Activated CD4-positive, alpha-beta T cell treated with anti-CD3 and anti-CD28 coated beads, Interleukin-2, amount 50 U/mL, for 1 hour (primary cell): ENCODE measurements around the gene ZBTB12.
"Not testable (repeated sequence)": the region's sequence is repeated elsewhere in the genome, so short reads cannot be mapped to it uniquely, and the experiment has no call there.

ENCODE experiments used
- DNase-seq: peaks from one replicate; pipeline ENCODE4 v3.0.0-alpha.2; 2020

ZBTB12 gene

GRCh38 chr6:31874836-31875572, 26.9 kb downstream of the ZBTB12 start:
- DNase-seq: no peak

GRCh38 chr6:31874084-31874670, 27.7 kb downstream of the ZBTB12 start:
- no peak for DNase-seq

GRCh38 chr6:31871046-31871659, 30.7 kb downstream of the ZBTB12 start:
- no peak for DNase-seq

- no peak for DNase-seq
Measured at GRCh38 chr6:31870385-31870921, 31.4 kb downstream of the ZBTB12 start.

- DNase-seq: no peak
Measured at GRCh38 chr6:31869343-31869742, 32.5 kb downstream of the ZBTB12 start.

- DNase-seq: not testable (repeated sequence)
Measured at GRCh38 chr6:31868658-31868971, 33.3 kb downstream of the ZBTB12 start.

GRCh38 chr6:31865205-31866118, 36.4 kb downstream of the ZBTB12 start:
- no peak for DNase-seq

- DNase-seq: no peak
Measured at GRCh38 chr6:31864818-31865204, 37.1 kb downstream of the ZBTB12 start.

GRCh38 chr6:31864123-31864562, 37.7 kb downstream of the ZBTB12 start:
- DNase-seq: not testable (repeated sequence)

GRCh38 chr6:31862344-31863235, 39.3 kb downstream of the ZBTB12 start, which contains the start of gene NEU1:
TSS of gene NEU1 (minus strand) at chr6:31862821. CDS start at chr6:31862776, 45 bp downstream.
- peak; percentile 98 for DNase-seq

- DNase-seq: no peak
Measured at GRCh38 chr6:31861919-31862343, 40.0 kb downstream of the ZBTB12 start.

- DNase-seq: no peak
Measured at GRCh38 chr6:31861150-31861549, 40.7 kb downstream of the ZBTB12 start.

GRCh38 chr6:31860349-31860748, 41.5 kb downstream of the ZBTB12 start:
- DNase-seq: no peak

GRCh38 chr6:31859923-31860322, 42.0 kb downstream of the ZBTB12 start:
- DNase-seq: no peak

GRCh38 chr6:31858707-31859106, 43.2 kb downstream of the ZBTB12 start:
- DNase-seq: no peak

- not testable (repeated sequence) for DNase-seq
Measured at GRCh38 chr6:31857774-31858173, 44.1 kb downstream of the ZBTB12 start.

- DNase-seq: not testable (repeated sequence)
Measured at GRCh38 chr6:31851980-31852718, 49.7 kb downstream of the ZBTB12 start.

- no peak for DNase-seq
Measured at GRCh38 chr6:31851485-31851832, 50.4 kb downstream of the ZBTB12 start.

GRCh38 chr6:31850765-31851484, 51.0 kb downstream of the ZBTB12 start:
- no peak for DNase-seq
